ENCODE data around the gene SSBP3. TPM values are rescaled to one million over a fixed set of nuclear protein-coding genes. Genes with fewer than 3 reads are reported as not detected.

SSBP3 gene
- total and polyA plus RNA-seq, 2 experiments from 2014 or later: 47.4 to 68.6 TPM

DNA sequence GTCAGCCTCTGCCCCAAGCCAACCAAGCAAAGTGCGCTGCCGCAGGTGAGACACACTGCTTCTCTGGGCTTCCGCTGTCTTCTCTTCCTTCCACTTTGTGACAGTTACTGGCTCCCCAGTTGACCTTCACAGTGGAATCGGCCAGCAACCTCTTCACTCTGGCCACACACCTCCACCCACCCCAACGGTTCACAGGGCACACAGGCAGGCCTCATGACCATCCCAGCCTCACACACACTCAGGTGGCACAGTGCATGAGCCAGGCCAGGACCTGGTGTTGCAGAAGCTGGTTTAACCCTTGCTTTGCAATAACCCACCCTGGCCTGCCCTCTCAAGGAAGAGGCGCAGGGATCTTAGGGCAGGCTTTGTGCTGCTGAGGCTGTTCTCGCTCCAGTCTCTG lies 69.2 kb downstream of the SSBP3 start (continued):
- TF ChIP-seq, protein P1, sequence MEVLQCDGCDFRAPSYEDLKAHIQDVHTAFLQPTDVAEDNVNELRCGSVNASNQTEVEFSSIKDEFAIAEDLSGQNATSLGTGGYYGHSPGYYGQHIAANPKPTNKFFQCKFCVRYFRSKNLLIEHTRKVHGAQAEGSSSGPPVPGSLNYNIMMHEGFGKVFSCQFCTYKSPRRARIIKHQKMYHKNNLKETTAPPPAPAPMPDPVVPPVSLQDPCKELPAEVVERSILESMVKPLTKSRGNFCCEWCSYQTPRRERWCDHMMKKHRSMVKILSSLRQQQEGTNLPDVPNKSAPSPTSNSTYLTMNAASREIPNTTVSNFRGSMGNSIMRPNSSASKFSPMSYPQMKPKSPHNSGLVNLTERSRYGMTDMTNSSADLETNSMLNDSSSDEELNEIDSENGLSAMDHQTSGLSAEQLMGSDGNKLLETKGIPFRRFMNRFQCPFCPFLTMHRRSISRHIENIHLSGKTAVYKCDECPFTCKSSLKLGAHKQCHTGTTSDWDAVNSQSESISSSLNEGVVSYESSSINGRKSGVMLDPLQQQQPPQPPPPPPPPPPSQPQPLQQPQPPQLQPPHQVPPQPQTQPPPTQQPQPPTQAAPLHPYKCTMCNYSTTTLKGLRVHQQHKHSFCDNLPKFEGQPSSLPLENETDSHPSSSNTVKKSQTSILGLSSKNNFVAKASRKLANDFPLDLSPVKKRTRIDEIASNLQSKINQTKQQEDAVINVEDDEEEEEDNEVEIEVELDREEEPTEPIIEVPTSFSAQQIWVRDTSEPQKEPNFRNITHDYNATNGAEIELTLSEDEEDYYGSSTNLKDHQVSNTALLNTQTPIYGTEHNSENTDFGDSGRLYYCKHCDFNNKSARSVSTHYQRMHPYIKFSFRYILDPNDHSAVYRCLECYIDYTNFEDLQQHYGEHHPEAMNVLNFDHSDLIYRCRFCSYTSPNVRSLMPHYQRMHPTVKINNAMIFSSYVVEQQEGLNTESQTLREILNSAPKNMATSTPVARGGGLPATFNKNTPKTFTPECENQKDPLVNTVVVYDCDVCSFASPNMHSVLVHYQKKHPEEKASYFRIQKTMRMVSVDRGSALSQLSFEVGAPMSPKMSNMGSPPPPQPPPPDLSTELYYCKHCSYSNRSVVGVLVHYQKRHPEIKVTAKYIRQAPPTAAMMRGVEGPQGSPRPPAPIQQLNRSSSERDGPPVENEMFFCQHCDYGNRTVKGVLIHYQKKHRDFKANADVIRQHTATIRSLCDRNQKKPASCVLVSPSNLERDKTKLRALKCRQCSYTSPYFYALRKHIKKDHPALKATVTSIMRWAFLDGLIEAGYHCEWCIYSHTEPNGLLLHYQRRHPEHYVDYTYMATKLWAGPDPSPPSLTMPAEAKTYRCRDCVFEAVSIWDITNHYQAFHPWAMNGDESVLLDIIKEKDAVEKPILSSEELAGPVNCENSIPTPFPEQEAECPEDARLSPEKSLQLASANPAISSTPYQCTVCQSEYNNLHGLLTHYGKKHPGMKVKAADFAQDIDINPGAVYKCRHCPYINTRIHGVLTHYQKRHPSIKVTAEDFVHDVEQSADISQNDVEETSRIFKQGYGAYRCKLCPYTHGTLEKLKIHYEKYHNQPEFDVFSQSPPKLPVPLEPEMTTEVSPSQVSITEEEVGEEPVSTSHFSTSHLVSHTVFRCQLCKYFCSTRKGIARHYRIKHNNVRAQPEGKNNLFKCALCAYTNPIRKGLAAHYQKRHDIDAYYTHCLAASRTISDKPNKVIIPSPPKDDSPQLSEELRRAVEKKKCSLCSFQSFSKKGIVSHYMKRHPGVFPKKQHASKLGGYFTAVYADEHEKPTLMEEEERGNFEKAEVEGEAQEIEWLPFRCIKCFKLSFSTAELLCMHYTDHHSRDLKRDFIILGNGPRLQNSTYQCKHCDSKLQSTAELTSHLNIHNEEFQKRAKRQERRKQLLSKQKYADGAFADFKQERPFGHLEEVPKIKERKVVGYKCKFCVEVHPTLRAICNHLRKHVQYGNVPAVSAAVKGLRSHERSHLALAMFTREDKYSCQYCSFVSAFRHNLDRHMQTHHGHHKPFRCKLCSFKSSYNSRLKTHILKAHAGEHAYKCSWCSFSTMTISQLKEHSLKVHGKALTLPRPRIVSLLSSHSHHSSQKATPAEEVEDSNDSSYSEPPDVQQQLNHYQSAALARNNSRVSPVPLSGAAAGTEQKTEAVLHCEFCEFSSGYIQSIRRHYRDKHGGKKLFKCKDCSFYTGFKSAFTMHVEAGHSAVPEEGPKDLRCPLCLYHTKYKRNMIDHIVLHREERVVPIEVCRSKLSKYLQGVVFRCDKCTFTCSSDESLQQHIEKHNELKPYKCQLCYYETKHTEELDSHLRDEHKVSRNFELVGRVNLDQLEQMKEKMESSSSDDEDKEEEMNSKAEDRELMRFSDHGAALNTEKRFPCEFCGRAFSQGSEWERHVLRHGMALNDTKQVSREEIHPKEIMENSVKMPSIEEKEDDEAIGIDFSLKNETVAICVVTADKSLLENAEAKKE (CRISPR knock-in tag; IDR thresholded peaks at IDR 0.05): no peak
- TF ChIP-seq POLR2AphosphoS5 (IDR thresholded peaks at IDR 0.05; ENCODE audit: low read depth) (no peak), ETS1 (IDR thresholded peaks at IDR 0.05) (no peak), EZH2 (IDR thresholded peaks at IDR 0.05; ENCODE audit: low read depth, unreplicated experiment) (no peak), CTCF (conservative IDR thresholded peaks at IDR 0.05; ENCODE audit: low read depth in 2 of 2) (no peak), NANOG (IDR thresholded peaks at IDR 0.05; ENCODE audit: borderline replicate concordance) (no peak), EZH2phosphoT487 (IDR thresholded peaks at IDR 0.05; ENCODE audit: unreplicated experiment) (no peak), ZNF114 (CRISPR knock-in tag; IDR thresholded peaks at IDR 0.05) (no peak), CREB1 (CRISPR knock-in tag; IDR thresholded peaks at IDR 0.05; ENCODE audit: low read depth) (no peak)
